ENCODE results near the gene PHRF1. TPM values are rescaled to one million over a fixed set of nuclear protein-coding genes. Genes with fewer than 3 reads are reported as not detected.

PHRF1 gene
- total RNA-seq, 2 donors from 2014 or later: 20.8 to 55.2 TPM

GRCh38 chr11:623349-623869, 47.1 kb downstream of the PHRF1 start:
- H3K36me3 ChIP-seq: no peaks in the 10 kb centered on the region
- no peak overlapping the region for H3K27ac ChIP-seq
- no peaks in the 10 kb centered on the region for H3K27me3 ChIP-seq (replicated peaks; ENCODE audit: insufficient read depth)
- no peak for TF ChIP-seq CTCF (IDR thresholded peaks at IDR 0.05)
- no peak for TF ChIP-seq POLR2A (IDR thresholded peaks at IDR 0.05)
- no peak for TF ChIP-seq POLR2AphosphoS5 (IDR thresholded peaks at IDR 0.05)
- DNase-seq (ENCODE audit: low spot score): no peak
- WGBS: 81% methylated on average over 15 of the region's 15 CpGs
- H3K4me1 ChIP-seq (replicated peaks): no peaks in the 10 kb centered on the region
- intact Hi-C loops (cut with DNase I): no loop called here
- H3K9me3 ChIP-seq: no peaks in the 10 kb centered on the region
- H3K4me3 ChIP-seq: no peak overlapping the region

- 84% methylated on average over 11 of the region's 25 CpGs for WGBS
These were observed 47.9 kb downstream of the PHRF1 start for GRCh38 chr11:623999-624704.

GRCh38 chr11:624705-625635, 48.7 kb downstream of the PHRF1 start, which contains the start of gene CDHR5:
Gene CDHR5, minus strand, starts transcription at chr11:624955. Its CDS starts 53 bp downstream, at chr11:624902.
- Histone ChIP-seq H3K36me3 (no peaks in the 10 kb centered on the region), H3K4me1 (replicated peaks) (no peaks in the 10 kb centered on the region), H3K27me3 (replicated peaks; ENCODE audit: insufficient read depth) (no peaks in the 10 kb centered on the region), H3K27ac (no peak within 1 kb of the TSS), H3K9me3 (no peaks in the 10 kb centered on the region), H3K4me3 (no peak within 1 kb of the TSS)
- TF ChIP-seq POLR2AphosphoS5 (IDR thresholded peaks at IDR 0.05) (no peak), CTCF (IDR thresholded peaks at IDR 0.05) (no peak), POLR2A (IDR thresholded peaks at IDR 0.05) (no peak)
- intact Hi-C loops (cut with DNase I): no loop called here
- DNase-seq (ENCODE audit: low spot score): no peak
- WGBS: 78% methylated on average over 30 of the region's 33 CpGs

More at GRCh38 chr11:623999-624704, 47.9 kb downstream of the PHRF1 start:
- Histone ChIP-seq H3K4me1 (replicated peaks) (no peaks in the 10 kb centered on the region), H3K4me3 (no peak overlapping the region), H3K36me3 (no peaks in the 10 kb centered on the region), H3K27me3 (replicated peaks; ENCODE audit: insufficient read depth) (no peaks in the 10 kb centered on the region), H3K9me3 (no peaks in the 10 kb centered on the region), H3K27ac (no peak overlapping the region)
- no peak for TF ChIP-seq CTCF (IDR thresholded peaks at IDR 0.05)
- TF ChIP-seq POLR2A (IDR thresholded peaks at IDR 0.05): no peak
- TF ChIP-seq POLR2AphosphoS5 (IDR thresholded peaks at IDR 0.05): no peak
- DNase-seq (ENCODE audit: low spot score): no peak
- intact Hi-C loops (cut with DNase I): no loop called here

GRCh38 chr11:625636-626268, 49.5 kb downstream of the PHRF1 start:
- TF ChIP-seq POLR2A (IDR thresholded peaks at IDR 0.05) (no peak), CTCF (IDR thresholded peaks at IDR 0.05) (no peak), POLR2AphosphoS5 (IDR thresholded peaks at IDR 0.05) (no peak)
- H3K4me3 ChIP-seq: no peak overlapping the region
- WGBS: 83% methylated on average over 22 of the region's 22 CpGs
- H3K27me3 ChIP-seq (replicated peaks; ENCODE audit: insufficient read depth): no peaks in the 10 kb centered on the region
- intact Hi-C loops (cut with DNase I): no loop called here
- no peaks in the 10 kb centered on the region for H3K36me3 ChIP-seq
- H3K9me3 ChIP-seq: no peaks in the 10 kb centered on the region
- H3K27ac ChIP-seq: no peak overlapping the region
- DNase-seq (ENCODE audit: low spot score): no peak
- H3K4me1 ChIP-seq (replicated peaks): no peaks in the 10 kb centered on the region

All from prostate gland (tissue), 2 donors.